ENCODE measurements around the gene TMEM234.

DNA sequence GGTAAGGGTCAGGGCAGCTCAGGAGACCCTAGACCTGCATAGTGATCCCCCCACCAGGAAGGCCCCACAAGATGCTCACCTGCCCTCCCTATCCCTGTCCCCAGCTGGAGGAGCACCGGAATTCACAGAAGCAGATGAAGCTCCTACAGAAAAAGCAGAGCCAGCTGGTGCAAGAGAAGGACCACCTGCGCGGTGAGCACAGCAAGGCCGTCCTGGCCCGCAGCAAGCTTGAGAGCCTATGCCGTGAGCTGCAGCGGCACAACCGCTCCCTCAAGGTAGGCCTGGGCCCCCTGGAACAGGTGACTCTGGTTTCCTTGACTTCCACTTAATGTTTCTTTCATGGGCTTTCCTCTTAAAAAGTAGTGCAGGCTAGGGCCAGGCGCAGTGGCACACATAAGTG, 34.3 kb downstream of the TMEM234 start:
- TF ChIP-seq, protein P1, sequence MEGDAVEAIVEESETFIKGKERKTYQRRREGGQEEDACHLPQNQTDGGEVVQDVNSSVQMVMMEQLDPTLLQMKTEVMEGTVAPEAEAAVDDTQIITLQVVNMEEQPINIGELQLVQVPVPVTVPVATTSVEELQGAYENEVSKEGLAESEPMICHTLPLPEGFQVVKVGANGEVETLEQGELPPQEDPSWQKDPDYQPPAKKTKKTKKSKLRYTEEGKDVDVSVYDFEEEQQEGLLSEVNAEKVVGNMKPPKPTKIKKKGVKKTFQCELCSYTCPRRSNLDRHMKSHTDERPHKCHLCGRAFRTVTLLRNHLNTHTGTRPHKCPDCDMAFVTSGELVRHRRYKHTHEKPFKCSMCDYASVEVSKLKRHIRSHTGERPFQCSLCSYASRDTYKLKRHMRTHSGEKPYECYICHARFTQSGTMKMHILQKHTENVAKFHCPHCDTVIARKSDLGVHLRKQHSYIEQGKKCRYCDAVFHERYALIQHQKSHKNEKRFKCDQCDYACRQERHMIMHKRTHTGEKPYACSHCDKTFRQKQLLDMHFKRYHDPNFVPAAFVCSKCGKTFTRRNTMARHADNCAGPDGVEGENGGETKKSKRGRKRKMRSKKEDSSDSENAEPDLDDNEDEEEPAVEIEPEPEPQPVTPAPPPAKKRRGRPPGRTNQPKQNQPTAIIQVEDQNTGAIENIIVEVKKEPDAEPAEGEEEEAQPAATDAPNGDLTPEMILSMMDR (IDR thresholded peaks at IDR 0.05), result no peak
- TF ChIP-seq POLR2A (IDR thresholded peaks at IDR 0.05), result no peak

Measured in right lobe of liver (tissue), 4 donors.